Lower lobe of right lung (tissue), 2 donors: ENCODE measurements around the gene MYO1F. TPM values are rescaled to one million over a fixed set of nuclear protein-coding genes. Genes with fewer than 3 reads are reported as not detected.
"Not testable (repeated sequence)": the region's sequence is repeated elsewhere in the genome, so short reads cannot be mapped to it uniquely, and the experiment has no call there.

Experiments
- ATAC-seq, 2 donors: fragments of 200-7000 bp; cut with Tn5 transposase; one replicate each; pipeline ENCODE4 v1.9.1; 2020 to 2022; ENCODE audit warnings: mild to moderate bottlenecking in 2 of 2, moderate library complexity in 2 of 2
- DNase-seq: peaks from one replicate; pipeline ENCODE4 v3.0.0-alpha.2; 2020
- H3K27ac ChIP-seq: fragments of 200-600 bp; one replicate; pipeline ENCODE4 v1.8.0; 2022
- H3K27me3 ChIP-seq: fragments of 200-600 bp; one replicate; pipeline ENCODE4 v1.8.0; 2022; ENCODE audit warnings: low read depth
- H3K36me3 ChIP-seq: fragments of 200-600 bp; one replicate; pipeline ENCODE4 v1.8.0; 2022; ENCODE audit warnings: mild to moderate bottlenecking
- H3K4me1 ChIP-seq: fragments of 200-600 bp; one replicate; pipeline ENCODE4 v1.8.0; 2022
- H3K4me3 ChIP-seq: fragments of 200-600 bp; one replicate; pipeline ENCODE4 v1.8.0; 2022; ENCODE audit warnings: mild to moderate bottlenecking
- H3K9me3 ChIP-seq: fragments of 200-600 bp; one replicate; pipeline ENCODE4 v1.8.0; 2022
- CTCF ChIP-seq: fragments of 200-600 bp; IDR thresholded peaks from one replicate; pipeline ENCODE4 v1.8.0; 2022; ENCODE audit warnings: antibody characterized with exemption, mild to moderate bottlenecking
- intact Hi-C: fragments of 100-400 bp; cut with DNase I; formaldehyde crosslinking; loops from one replicate; pipeline ENCODE4 v1.11.0; 2022
- total RNA-seq: library from RNA; stranded (reverse); fragmentation: NEBNext Ultra II Directional; extraction: Animal tissue kit (Norgen Biotek cat#: 25700); gene quantifications from one replicate; pipeline ENCODE4 v1.2.1, GENCODE V29; 2021
- donor health status: DM: no; HTN: yes; CAD: no; lungs with severe emphysema.

Gene MYO1F
- total RNA-seq, 1 donor from 2014 or later = 162 TPM

GRCh38 chr19:8580710-8581281, 3.6 kb upstream of the MYO1F start:
- intact Hi-C loops = no loop called here
- Histone ChIP-seq H3K4me3 (no peak overlapping the region), H3K36me3 (peaks cover 3% of the 10 kb centered on the region), H3K27me3 (no peaks in the 10 kb centered on the region), H3K9me3 (no peaks in the 10 kb centered on the region), H3K27ac (no peak overlapping the region), H3K4me1 (peaks cover 37% of the 10 kb centered on the region)
- ATAC-seq = peak; percentile 69 to 87
- DNase-seq = peak; percentile 89
- peak; percentile 99 for TF ChIP-seq CTCF

- H3K27ac ChIP-seq = no peak overlapping the region
- H3K36me3 ChIP-seq = no peaks in the 10 kb centered on the region
- DNase-seq = peak; percentile 81
- TF ChIP-seq CTCF = peak; percentile 95
- no peak overlapping the region for H3K4me3 ChIP-seq
- H3K27me3 ChIP-seq = no peaks in the 10 kb centered on the region
- H3K4me1 ChIP-seq = peaks cover 46% of the 10 kb centered on the region
- ATAC-seq = peak; percentile 53 to 58
- H3K9me3 ChIP-seq = no peaks in the 10 kb centered on the region
- intact Hi-C loops = no loop called here
These were observed 1.5 kb upstream of the MYO1F start for GRCh38 chr19:8578642-8579265.

- H3K4me3 ChIP-seq = peak overlapping the region; percentile 60
- ATAC-seq (no peak), DNase-seq (no peak)
- no peak for TF ChIP-seq CTCF
- no peaks in the 10 kb centered on the region for H3K9me3 ChIP-seq
- intact Hi-C loops = no loop called here
- peaks cover 48% of the 10 kb centered on the region for H3K4me1 ChIP-seq
- peak overlapping the region; percentile 71 for H3K27ac ChIP-seq
- H3K27me3 ChIP-seq = no peaks in the 10 kb centered on the region
- H3K36me3 ChIP-seq = no peaks in the 10 kb centered on the region
These were observed 499 bp upstream of the MYO1F start for GRCh38 chr19:8577741-8578140.

DNA sequence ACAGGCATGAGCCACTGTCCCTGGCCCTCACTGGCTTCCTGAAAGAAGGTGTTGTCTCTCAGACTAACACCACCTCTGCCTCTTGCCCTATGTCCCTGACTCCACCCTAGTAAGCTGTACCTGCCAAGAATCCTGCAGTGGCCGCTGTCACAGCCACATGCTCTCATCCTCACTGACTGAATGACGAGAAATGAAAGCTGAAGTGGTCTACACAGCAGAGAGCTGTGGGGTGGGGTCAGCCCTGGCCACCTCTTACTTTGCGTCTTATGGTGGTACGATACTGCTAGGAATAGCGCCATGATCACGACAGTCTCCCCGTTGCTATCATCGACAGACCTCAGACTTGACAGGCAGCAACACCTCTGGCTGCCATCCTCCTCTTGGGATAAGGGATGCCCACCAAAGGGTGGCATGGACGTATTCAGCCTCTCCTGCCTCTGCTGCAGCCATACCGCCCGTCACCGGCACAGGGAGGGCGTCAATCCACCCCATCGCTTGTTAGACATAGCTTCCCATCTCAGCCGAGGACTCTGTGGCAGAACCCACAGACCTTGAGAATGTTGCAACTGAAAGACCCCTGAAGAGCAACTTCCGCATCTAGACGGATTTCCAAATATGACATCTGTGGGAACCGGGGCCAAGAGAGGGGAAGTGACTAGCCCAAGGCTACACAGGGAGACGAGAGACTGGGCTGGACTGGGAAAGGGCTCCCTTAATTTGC, 809 bp downstream of the MYO1F start:
- Histone ChIP-seq H3K4me1 (peaks cover 61% of the 10 kb centered on the region), H3K36me3 (no peaks in the 10 kb centered on the region), H3K27ac (peak overlapping the region; percentile 71), H3K27me3 (no peaks in the 10 kb centered on the region), H3K9me3 (no peaks in the 10 kb centered on the region), H3K4me3 (peak overlapping the region; percentile 60)
- DNase-seq (no peak), ATAC-seq (peak; percentile 35 to 49)
- TF ChIP-seq CTCF = no peak
- intact Hi-C loops = no loop called here

DNA sequence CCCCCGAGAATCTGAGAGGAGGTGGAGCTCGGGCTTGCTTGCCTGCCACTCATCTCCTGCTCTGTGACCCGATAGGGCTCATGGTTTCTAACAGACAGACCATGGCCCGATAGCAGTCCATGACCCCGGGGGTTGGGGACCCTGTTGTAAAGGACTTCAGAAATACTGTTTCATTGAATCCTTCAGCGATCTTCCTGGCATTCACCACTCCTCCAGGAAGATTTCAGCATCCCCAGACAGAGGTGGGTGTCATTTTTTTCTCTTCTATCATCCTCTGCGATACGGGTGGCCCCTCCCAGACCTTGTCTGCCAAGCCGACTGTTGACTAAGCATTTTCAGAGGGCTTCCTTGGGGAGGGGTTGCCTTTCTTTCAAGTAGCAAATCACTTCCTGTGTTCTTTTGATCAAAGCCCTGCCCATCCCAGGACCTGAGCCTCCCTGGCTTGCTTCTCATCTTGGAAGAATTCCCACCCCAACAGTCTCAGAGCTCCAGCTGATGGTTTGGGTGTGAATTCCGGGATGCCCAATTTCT, 1.7 kb downstream of the MYO1F start:
- no peaks in the 10 kb centered on the region for H3K36me3 ChIP-seq
- DNase-seq = no peak
- TF ChIP-seq CTCF = no peak
- H3K27me3 ChIP-seq = no peaks in the 10 kb centered on the region
- H3K27ac ChIP-seq = peak overlapping the region; percentile 71
- intact Hi-C loops = no loop called here
- no peaks in the 10 kb centered on the region for H3K9me3 ChIP-seq
- H3K4me3 ChIP-seq = peak overlapping the region; percentile 60
- peaks cover 64% of the 10 kb centered on the region for H3K4me1 ChIP-seq
- ATAC-seq = peak in 1 of 2 donors; percentile 3

DNA sequence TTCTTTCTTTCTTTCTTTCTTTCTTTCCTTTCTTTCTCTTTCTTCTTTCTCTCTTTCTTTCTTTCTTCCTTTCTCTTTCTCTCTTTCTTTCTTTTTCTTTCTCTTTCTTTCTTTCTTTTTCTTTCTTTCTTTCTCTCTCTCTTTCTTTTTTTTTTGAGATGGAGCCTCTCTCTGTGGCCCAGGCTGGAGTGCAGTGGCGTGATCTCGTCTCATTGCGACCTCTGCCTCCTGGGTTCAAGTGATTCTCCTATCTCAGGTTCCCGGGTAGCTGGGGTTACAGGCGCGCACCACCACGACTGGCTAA, 2.7 kb downstream of the MYO1F start:
- H3K9me3 ChIP-seq, H3K27ac ChIP-seq, H3K36me3 ChIP-seq, intact Hi-C loops, DNase-seq, H3K27me3 ChIP-seq, ATAC-seq, H3K4me3 ChIP-seq: not testable (repeated sequence)
- peaks cover 67% of the 10 kb centered on the region for H3K4me1 ChIP-seq
